ENCODE data around the gene CAND2.

- TF ChIP-seq CTCF (conservative IDR thresholded peaks at IDR 0.05; ENCODE audit: low read depth in 2 of 2) (no peak), POLR2AphosphoS5 (IDR thresholded peaks at IDR 0.05; ENCODE audit: low read depth) (peak; percentile 5; the same call in 1 of the 2 replicates)
These were observed 34.9 kb downstream of the CAND2 start for GRCh38 chr3:12831301-12831866.
